Measurements from ENCODE around the gene METTL24.

DNA sequence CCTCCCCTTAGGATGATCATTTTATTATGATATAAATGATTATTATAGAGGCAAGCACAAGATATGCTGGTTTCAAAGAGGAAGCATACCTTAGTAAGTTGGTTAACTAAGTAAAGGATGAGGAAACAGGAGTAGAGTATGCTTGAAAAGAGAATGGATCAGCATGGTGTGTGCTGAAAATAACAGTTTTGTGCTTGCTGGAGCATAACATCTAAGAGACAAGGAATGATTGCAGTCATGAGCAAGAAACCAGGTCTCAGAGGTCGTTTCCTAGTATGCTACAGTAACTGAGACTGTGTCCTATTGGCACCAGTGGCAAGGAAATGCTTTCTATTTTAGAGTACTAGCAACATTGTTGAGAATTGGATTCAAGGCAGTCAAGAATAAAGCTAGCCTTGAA lies 143.8 kb downstream of the METTL24 start:
- TF ChIP-seq TOX (CRISPR knock-in tag; IDR thresholded peaks at IDR 0.05; ENCODE audit: borderline replicate concordance) (no peak), GLIS3 (CRISPR knock-in tag; IDR thresholded peaks at IDR 0.05) (no peak), ISL1 (CRISPR knock-in tag; IDR thresholded peaks at IDR 0.05) (no peak)

All from SK-N-SH treated with all-trans-retinoic acid at 6 μM for 48 hours (cell line).